ENCODE data around the gene TXNDC12.

Gene TXNDC12

DNA sequence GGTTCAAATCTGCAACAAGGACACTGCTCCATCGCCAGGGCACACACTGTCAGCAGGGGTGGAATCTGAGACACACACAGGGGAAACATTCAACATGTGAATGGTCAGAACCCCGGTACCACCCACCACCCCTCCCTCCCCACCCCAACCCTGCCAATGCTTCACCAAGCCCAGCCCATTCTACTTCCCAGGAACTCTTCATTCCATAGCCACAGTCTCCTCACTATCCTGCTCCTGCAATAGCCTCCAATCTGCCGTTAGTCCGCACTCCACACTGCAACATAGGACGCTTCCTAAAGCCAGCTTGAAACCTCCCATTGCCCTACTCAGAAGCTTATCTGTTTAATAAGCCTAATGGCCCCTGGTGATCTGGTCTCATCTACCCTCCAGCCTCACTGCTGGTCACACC lies 57.0 kb downstream of the TXNDC12 start:
- DNase-seq (ENCODE audit: low read depth): no peak

DNA sequence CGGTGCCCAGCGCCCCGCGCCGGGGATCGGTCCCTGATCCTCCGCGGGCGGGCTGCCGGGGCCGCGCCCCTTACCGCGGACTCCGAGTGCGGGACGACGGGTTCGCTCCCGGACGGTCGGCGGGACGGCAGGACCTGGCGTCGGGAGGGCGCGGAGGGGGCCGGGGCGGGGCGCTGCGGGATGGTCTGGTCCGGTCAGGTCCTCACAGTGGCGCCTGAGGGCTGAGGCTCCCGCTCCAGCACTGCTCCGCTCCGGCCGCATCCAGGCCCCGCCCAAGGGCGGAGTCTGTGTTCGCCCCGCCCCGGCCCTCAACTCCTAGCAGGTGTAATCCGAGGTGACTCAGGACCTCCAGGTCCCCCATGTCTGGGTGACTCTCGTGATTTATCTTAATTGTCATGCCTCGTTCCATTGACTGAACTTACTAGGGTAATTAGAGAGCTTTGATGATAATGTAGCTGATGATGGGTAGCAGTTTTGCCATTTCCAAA lies 64.5 kb downstream of the TXNDC12 start, which contains the start of gene RAB3B:
Gene RAB3B, minus strand, starts transcription at position 223 of the 488 bp plus-strand sequence. CDS start 13,583 bp downstream, outside the sequence.
- DNase-seq (ENCODE audit: low read depth): no peak

DNA sequence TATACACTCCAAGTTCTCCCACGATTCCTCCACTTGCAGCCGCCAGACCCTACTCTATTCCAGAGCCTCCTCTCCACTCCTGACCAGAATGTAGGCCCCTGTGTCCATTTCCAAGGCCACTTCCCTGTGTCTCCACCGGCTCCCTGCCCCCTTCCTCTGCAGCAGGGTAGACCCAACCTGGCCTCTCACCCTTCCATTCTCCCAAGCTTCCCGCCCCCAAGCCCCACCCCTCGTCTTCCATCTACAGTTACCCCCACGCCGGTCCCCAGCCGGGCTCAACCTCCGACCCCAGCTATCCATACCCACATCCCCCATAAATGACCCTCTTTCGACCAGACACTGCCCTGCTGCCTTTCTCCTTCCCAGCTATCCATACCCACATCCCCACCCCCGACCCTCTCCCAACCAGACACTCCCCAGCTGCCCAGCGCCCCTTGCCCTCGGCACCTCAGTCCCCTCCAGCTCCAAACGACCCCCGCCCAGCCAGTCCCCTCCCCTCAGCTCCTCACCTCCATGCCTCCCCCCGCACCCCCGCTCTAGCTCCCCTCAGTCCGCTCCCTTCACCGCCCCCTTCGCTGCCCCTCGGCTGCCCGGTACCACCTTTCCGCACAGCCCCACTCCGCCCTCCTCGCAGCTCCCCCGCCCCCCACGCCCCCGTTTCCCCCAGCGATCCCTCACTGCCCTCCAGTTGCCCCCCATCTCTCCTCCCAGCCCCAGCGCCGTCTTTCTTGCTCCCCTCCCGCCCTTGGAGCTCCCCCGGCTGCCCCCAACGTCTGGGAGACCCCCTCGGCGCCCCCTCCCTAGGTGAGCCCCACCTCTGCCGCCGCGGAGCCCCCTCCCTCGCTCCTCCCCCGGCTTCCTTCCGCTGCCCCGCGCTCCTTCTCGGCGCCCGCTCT lies 65.2 kb downstream of the TXNDC12 start:
- no peak for DNase-seq (ENCODE audit: low read depth)

DNA sequence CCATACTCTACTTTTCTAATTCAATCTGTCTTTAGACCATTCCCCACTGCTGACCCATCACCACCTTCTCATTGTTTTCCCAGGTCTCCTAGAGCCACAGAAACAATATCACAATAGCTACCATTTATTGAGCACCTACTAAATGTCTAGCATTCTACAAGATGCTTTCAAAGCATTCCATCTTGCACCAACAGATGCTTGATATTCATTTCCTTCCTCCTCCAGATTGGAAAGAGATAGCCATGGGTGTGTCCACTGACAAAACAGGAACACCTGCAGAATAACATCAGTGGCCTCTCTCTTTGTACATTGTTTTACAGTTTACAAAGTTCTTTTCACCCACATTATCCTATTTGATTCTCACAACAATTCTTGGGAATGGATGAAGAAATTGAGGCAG lies 66.7 kb downstream of the TXNDC12 start:
- no peak for DNase-seq (ENCODE audit: low read depth)

DNA sequence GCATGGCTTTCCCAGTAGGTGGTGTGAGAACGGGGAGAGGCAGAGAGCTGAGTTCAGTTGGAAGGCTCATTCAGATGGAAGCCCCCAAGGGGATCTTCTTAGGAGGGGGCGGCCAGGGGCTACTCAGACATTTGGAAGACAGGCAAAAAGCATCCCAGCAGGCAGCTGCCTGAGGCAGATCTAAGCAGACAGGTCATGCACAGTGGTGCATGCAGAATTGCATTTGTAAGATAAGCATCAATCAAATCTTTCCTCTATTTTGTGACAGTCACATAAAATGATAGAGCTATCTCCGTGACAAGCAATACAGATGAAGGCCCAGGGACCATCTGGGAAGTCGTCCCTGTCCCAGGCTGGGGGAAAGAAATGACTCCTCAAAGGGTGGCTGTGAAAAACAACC lies 68.3 kb downstream of the TXNDC12 start:
- DNase-seq (ENCODE audit: low read depth): no peak

DNA sequence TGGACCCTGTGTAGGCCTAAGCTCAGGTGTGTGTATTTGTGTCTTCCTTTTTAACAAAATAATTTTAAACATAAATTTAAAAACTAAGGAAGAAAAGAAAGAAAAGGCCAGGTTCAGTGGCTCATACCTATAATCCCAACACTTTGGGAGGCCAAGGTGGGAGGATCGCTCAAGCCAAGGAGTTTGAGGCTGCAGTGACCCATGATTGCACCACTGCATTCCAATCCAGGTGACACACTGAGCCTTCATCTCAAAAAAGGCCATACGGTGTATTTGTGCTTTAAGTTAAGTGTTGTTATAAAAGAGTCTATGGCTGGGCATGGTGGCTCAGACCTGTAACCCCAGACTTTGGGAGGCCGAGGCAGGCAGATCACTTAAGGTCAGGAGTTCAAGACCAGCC lies 72.8 kb downstream of the TXNDC12 start:
- DNase-seq (ENCODE audit: low read depth): no peak

DNA sequence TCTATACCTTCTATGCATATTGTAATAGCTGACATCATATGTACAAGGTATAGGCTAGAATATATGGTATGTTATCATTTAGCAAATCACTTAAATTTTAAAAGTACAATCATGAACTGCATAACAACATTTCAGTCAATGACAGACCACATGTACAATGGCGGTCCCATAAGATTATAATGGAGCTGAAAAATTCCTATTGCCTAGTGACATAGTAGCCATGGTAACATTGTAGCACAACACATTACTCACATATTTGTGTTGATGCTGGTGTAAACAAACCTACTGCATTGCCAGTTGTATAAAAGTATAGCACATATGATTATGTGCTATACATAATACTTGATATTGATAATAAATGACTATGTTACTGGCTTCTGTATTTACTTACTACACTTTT lies 73.4 kb downstream of the TXNDC12 start:
- no peak for DNase-seq (ENCODE audit: low read depth)

DNA sequence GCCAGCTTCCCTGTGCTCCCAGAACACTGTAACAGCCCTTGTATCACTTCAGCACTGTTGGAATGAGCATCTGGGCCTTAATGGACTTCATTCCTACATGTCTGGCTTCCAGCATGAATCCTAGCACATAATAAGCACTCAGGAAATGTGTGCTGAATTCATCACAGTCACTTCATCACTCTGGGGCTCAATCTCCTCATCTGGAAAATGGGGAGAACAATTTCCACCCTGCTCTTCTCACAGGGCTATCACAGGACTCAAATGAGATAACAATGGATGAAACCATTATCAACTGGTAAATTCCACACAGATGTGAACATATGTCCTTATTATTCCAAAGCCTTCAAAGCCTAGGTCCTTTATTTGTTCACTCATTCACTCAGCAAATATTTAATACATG lies 76.9 kb downstream of the TXNDC12 start:
- no peak for DNase-seq (ENCODE audit: low read depth)

DNA sequence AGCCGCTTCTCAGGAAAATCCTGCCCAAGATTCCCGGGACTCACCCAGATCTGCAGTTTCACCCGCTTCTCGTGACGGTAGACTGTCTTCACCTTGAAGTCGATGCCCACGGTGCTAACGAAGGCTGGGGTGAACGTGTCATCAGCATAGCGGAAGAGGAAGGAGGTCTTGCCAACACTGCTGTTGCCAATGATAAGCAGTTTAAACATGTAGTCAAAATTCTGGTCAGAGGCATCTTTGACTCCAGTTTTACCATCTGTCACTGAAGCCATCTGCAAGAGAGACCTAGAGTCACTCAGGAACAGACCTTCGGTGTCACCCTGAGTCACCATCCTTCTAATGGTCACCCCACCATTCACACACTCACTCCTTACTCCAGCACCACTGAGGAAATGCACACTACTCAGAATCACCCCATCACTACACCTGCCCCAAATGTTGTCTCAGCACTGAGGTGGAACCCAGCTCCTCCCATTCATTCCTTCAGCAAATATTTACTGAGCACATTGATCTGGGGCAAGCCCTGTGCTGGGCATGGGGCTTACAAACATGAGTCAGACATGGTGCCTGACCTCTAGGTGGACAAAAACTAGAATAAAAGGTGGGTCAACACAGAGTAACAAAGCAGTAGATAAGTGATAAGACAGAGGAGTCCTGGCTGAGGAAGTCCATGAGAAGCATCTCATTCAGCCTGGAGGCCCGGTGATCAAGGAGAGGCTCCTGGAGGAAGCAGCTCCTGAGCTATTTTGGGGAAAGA lies 78.0 kb downstream of the TXNDC12 start:
- DNase-seq (ENCODE audit: low read depth): no peak

DNA sequence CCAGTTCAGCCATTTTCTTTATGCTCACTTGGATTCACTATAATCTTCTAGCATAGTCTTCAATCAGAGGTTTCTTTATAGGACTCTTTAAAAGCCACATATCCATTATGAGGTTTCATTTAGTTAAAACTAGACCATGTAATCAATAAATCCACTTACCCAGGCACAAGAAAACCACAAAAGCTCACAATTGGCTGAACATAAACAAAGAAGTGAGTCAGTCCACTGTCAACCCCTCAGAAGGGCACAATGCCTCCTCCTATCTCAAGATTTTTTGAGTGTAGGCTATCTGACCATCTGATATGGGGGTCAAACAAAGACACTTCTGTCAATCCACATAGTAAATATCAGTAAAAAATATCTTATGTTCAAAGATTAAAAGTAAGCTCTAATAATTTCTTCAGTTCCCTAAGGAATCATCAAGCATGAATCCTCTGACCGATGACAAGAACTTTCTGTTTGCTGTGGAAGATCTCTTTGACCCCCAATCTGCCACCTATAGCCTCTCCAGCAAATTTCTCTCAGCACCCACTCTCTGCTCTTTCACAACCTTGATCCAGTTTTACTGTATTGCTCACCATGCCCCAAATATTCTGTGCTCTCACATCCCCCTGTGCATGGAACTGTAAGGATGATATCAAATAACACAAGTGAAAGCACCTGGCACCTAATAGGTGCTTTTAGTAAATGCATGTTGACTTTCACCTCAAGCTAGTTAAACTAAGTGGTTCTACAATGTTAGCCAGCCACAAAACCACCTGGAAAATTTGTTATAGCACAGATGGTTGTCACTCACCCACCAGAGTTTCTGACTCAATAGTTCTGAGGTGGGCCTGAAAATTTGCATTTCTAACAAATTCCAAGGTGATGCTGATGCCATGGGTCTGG lies 81.2 kb downstream of the TXNDC12 start:
- DNase-seq (ENCODE audit: low read depth): no peak

Data from non-pigmented ciliary epithelial cell (primary cell).